Adrenal gland (tissue), 12 donors: ENCODE data around the gene AP1B1. TPM values are rescaled to one million over a fixed set of nuclear protein-coding genes. Genes with fewer than 3 reads are reported as not detected.

Source experiments
- DNase-seq, 7 donors: peaks; one replicate each; pipeline ENCODE4 v3.0.0-alpha.2; 2019 to 2020
- H3K27ac ChIP-seq, 5 donors: fragments of 200-600 bp; sonication (generic) in 4 of 5; 1 replicate in 3 of 5; 2 replicates in 2 of 5; pipeline versions ENCODE4 v1.5.1 to v1.8.0; 2016 to 2020; ENCODE audit warnings: mild to moderate bottlenecking in 1 of 5
- H3K27me3 ChIP-seq: fragments of 200-600 bp; 2 replicates; pipeline ENCODE4 v1.8.0; 2021
- H3K36me3 ChIP-seq, 2 donors: fragments of 200-600 bp; replicated peaks in 1 of 2; 1 replicate in 1 of 2; 2 replicates in 1 of 2; pipeline versions ENCODE4 v1.5.1 to v1.8.0; 2018 to 2022
- H3K4me1 ChIP-seq, 2 donors: fragments of 200-600 bp; replicated peaks in 1 of 2; 1 replicate in 1 of 2; 2 replicates in 1 of 2; pipeline versions ENCODE4 v1.5.1 to v1.8.0; 2018 to 2021
- H3K4me3 ChIP-seq, 4 donors: fragments of 200-600 bp; sonication (generic) in 3 of 4; one replicate each; pipeline ENCODE4 v1.5.1; 2016 to 2018
- H3K9me3 ChIP-seq, 3 donors: fragments of 200-600 bp; sonication (generic) in 1 of 3; replicated peaks in 1 of 3; 1 replicate in 2 of 3; 2 replicates in 1 of 3; pipeline versions ENCODE4 v1.5.1 to v1.8.0; 2016 to 2021
- POLR2A ChIP-seq, 2 donors: fragments of 450-650 bp; IDR thresholded peaks; one replicate each; pipeline ENCODE4 v1.6.1; 2017; ENCODE audit warnings: antibody characterized with exemption in 2 of 2, mild to moderate bottlenecking in 2 of 2, moderate library complexity in 1 of 2
- WGBS, 4 donors: extraction: QIAGEN DNeasy Blood & Tissue Kit in 2 of 4; methylation state at CpG; one replicate each; pipeline versions ENCODE4 v1.1.5 to v1.1.7; 2013 to 2017; 5-methylcytosine and 5-hydroxymethylcytosine counted together
- intact Hi-C, 2 donors: fragments of 100-400 bp; cut with DNase I; formaldehyde crosslinking; loops; one replicate each; pipeline versions ENCODE4 v1.14.1 to v1.15.0; 2022 to 2023
- polyA plus RNA-seq, 3 donors: library from polyadenylated mRNA; stranded (reverse); fragments of 200-250 nt in 2 of 3; fragments of 350-450 nt in 1 of 3; fragmentation: Illumina TruSeq in 1 of 3; extraction: RNeasy Lipid Tissue Mini Kit (QIAGEN cat#74804) in 1 of 3; gene quantifications; one replicate each; pipeline ENCODE4 v1.2.3, GENCODE V29; 2013 to 2014
- total RNA-seq, 9 donors: library from RNA; depleted of rRNA in 4 of 9; stranded (reverse); fragments of >200 nt in 4 of 9; fragments of 120-200 nt in 1 of 9; fragmentation: NEBNext Ultra II Directional in 1 of 9; extraction: Animal tissue kit (Norgen Biotek cat#: 25700) in 1 of 9; gene quantifications; one replicate each; pipeline versions ENCODE4 v1.1.0 to v1.2.4, GENCODE V29; 2013 to 2023
- TF ChIP-seq, protein P1 (sequence below), 6 experiments: fragments of 450-650 bp in 4 of 6; fragments of 200-600 bp in 2 of 6; sonication (generic) in 1 of 6; IDR thresholded peaks; 1 replicate in 5 of 6; 2 replicates in 1 of 6; pipeline versions ENCODE4 v1.5.1 to v1.8.0; 2016 to 2021; ENCODE audit warnings: antibody characterized with exemption in 6 of 6, mild to moderate bottlenecking in 2 of 6, moderate library complexity in 1 of 6
- donor health status: healthy with polysubstance abuse.
- donor health status: Bipolar disorder and iron deficiency.
- donor health status: DM: yes; HTN: yes; CAD: no.
- donor health status: DM: no; HTN: no; CAD: no.
- donor health status: DM: no; HTN: no; CAD: no.
- donor health status: DM: yes; HTN: yes; CAD: no.

AP1B1 gene
- total and polyA plus RNA-seq, 12 donors = 47.6 to 190 (median 109) TPM

DNA sequence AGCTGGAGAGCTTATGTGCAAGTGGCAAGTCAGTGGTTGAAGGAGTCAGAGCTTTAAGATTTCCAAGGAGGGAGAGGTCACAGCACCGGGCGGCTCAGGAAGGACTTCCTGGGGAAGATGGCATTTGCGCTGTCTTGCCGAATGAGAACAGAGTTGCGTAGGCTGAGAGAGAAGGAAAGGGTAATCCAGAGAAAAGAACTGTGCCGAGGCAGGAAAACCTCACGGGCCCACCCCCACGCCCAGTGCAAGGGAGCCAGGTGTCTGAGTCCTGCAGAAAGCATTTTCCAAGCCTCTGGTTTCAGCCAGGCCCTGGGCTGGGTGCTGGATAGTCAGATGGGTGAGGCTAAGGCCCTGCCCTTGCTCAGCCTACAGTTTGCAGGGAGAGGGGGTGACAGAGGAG is 3.2 kb upstream of the AP1B1 start:
- no peaks in the 10 kb centered on the region for H3K27me3 ChIP-seq
- intact Hi-C loops = loop anchor here (10.0 kb wide), 1 partner anchor 133 kb away; no protein-coding TSS in a partner anchor
- no peak for TF ChIP-seq POLR2A (IDR thresholded peaks at IDR 0.05)
- TF ChIP-seq, protein P1, sequence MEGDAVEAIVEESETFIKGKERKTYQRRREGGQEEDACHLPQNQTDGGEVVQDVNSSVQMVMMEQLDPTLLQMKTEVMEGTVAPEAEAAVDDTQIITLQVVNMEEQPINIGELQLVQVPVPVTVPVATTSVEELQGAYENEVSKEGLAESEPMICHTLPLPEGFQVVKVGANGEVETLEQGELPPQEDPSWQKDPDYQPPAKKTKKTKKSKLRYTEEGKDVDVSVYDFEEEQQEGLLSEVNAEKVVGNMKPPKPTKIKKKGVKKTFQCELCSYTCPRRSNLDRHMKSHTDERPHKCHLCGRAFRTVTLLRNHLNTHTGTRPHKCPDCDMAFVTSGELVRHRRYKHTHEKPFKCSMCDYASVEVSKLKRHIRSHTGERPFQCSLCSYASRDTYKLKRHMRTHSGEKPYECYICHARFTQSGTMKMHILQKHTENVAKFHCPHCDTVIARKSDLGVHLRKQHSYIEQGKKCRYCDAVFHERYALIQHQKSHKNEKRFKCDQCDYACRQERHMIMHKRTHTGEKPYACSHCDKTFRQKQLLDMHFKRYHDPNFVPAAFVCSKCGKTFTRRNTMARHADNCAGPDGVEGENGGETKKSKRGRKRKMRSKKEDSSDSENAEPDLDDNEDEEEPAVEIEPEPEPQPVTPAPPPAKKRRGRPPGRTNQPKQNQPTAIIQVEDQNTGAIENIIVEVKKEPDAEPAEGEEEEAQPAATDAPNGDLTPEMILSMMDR (IDR thresholded peaks at IDR 0.05) = no peak
- no peak overlapping the region for H3K27ac ChIP-seq
- no peaks in the 10 kb centered on the region for H3K9me3 ChIP-seq
- peak in 1 of 7 donors; percentile 46 for DNase-seq
- WGBS, 4 donors = 74 to 83% (median 76%) methylated on average over 8 of the region's 8 CpGs
- peaks cover 0 to 21% of the 10 kb centered on the region in 2 donors for H3K4me1 ChIP-seq
- H3K36me3 ChIP-seq = no peaks in the 10 kb centered on the region
- H3K4me3 ChIP-seq = no peak overlapping the region

DNA sequence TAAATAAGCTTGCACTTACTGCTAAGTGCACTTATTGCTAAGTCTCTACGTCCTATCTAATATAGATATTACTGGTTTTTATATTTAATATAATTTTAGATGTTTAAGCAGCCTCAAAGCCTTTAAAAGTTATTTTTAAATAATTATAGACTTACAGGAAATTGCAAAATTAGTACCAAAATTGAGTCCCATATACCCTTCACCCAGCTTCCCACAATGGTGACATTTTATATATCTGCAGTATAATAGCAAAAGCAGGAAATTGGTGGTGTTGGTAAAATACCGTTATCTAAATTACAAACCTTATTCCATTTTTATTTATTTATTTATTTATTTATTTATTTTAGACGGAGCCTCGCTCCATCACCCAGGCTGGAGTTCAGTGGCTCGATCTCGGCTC is 1.9 kb upstream of the AP1B1 start:
- Histone ChIP-seq H3K4me1 (peaks cover 0 to 25% of the 10 kb centered on the region in 2 donors), H3K27me3 (no peaks in the 10 kb centered on the region), H3K9me3 (no peaks in the 10 kb centered on the region), H3K36me3 (no peaks in the 10 kb centered on the region), H3K4me3 (no peak overlapping the region), H3K27ac (no peak overlapping the region)
- intact Hi-C loops = loop anchor here (10.0 kb wide), 1 partner anchor 135 kb away; no protein-coding TSS in a partner anchor
- no peak for DNase-seq
- WGBS, 4 donors = 93 to 95% (median 94%) methylated on average over 6 of the region's 6 CpGs
- no peak for TF ChIP-seq POLR2A (IDR thresholded peaks at IDR 0.05)

DNA sequence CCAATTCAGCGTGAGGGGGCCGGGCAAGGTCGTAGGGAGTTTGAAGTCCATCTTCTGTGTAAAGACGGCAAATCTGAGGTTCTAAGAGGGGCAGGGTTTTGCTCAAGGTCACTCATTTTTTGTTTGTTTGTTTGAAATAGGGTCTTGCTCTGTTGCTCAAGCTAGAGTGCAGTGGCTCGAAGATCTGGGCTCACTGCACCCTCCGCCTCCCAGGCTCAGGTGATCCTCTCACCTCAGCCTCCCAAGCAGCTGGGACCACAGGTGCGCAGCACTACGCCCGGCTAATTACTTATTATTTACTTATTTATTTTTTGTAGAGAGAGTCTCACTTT is 355 bp upstream of the AP1B1 start:
- H3K27ac ChIP-seq = peak overlapping the region; percentile 45 to 93 (median 84)
- 12 to 43% (median 14%) methylated on average over 5 to 9 of the region's 9 CpGs for WGBS, 4 donors
- H3K4me3 ChIP-seq = peak overlapping the region; percentile 36 to 88 (median 74)
- peaks cover 0 to 28% of the 10 kb centered on the region in 2 donors for H3K4me1 ChIP-seq
- DNase-seq = no peak
- intact Hi-C loops = no loop called here
- no peaks in the 10 kb centered on the region for H3K27me3 ChIP-seq
- TF ChIP-seq, protein P1 (IDR thresholded peaks at IDR 0.05) = no peak
- TF ChIP-seq POLR2A (IDR thresholded peaks at IDR 0.05) = no peak
- H3K36me3 ChIP-seq = no peaks in the 10 kb centered on the region
- no peaks in the 10 kb centered on the region for H3K9me3 ChIP-seq

DNA sequence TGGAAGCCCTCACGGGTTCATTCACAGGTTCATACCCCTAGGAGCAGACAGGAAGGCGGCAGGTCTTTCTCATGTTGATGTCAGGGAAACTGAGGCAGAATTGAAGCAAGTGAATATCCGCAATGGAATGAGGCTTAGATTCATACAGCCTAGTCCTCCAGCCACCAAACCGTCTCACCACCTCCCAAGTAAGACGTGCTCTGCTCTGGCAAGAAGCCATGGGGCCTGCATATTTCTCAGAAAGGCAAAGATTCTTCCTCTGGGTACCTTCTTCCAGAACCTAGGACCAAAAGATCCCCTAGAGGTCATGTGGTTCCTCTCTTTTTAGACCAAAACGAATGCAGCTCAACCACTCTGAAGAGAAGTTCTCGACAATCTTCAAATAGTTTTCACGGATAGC is 1.7 kb downstream of the AP1B1 start:
- WGBS, 4 donors = 71 to 81% (median 74%) methylated on average over 8 of the region's 8 CpGs
- Histone ChIP-seq H3K4me1 (peaks cover 6 to 47% of the 10 kb centered on the region in 2 donors), H3K27me3 (no peaks in the 10 kb centered on the region), H3K36me3 (no peaks in the 10 kb centered on the region), H3K27ac (peak overlapping the region in 2 of 5 donors; percentile 88 to 89), H3K9me3 (no peaks in the 10 kb centered on the region), H3K4me3 (no peak overlapping the region)
- no peak for TF ChIP-seq POLR2A (IDR thresholded peaks at IDR 0.05)
- TF ChIP-seq, protein P1 (IDR thresholded peaks at IDR 0.05) = no peak
- intact Hi-C loops = no loop called here
- peak in 2 of 7 donors; percentile 13 to 57 for DNase-seq

DNA sequence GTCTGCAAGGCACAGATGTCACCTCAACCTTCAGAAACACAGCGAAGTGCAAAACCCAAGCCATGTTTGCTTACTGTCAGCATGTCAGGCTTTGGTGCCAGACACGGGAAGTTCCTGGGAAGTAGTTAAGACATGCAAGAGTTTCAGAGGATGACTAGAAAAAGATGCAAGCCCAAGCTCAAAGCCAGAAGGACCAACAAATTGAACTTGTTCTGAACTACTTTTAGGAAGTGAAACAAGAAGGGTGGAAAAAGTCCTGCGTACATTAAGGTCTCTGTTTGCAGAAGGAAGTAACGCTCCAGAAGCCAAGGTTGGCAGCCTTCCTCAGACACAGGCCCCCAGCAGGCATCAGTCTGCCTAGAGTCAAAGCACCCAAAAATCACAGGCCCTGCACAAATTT is 2.6 kb downstream of the AP1B1 start:
- DNase-seq = peak in 5 of 7 donors; percentile 25 to 76 (median 60)
- 50 to 65% (median 57%) methylated on average over 4 of the region's 4 CpGs for WGBS, 4 donors
- Histone ChIP-seq H3K27me3 (no peaks in the 10 kb centered on the region), H3K4me1 (peaks cover 6 to 50% of the 10 kb centered on the region in 2 donors), H3K4me3 (no peak overlapping the region), H3K9me3 (no peaks in the 10 kb centered on the region), H3K27ac (peak overlapping the region in 2 of 5 donors; percentile 88 to 89), H3K36me3 (no peaks in the 10 kb centered on the region)
- intact Hi-C loops = no loop called here
- TF ChIP-seq POLR2A (IDR thresholded peaks at IDR 0.05) = no peak
